ENCODE data around the gene RGS3.
A peak's percentile ranks its signal among the peaks of the same experiment; 100 is the strongest.

Gene RGS3

DNA sequence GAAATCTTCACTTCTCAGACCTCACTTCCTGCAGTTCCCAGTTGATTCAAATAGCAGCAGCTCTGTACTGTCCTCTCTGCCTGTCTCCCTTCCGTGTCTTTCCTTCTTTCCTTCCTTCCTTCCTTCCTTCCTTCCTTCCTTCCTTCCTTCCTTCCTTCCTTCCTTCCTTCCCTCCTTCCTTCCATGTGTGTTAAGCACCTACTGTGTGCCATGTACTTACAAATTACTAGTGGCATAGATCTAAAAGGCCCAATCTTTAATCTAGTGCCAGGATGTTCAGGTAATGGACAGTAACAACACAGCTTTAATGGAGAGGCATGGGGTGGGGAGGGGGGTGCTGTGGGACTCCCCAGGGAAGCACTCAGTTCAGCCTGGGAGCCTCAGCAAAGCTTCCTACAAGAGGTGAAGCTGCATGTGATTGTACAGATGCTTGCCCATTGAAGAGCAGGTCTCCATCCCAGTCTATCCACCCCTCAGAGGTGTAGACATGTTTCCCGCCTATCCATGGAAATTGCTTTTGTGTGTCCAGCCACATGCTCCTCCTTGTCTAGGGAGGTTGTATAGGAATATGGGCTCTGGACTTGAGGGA is 106.0 kb downstream of the RGS3 start:
- no peak for DNase-seq (ENCODE audit: low read depth in 2 of 3, low spot score in 2 of 3)

DNA sequence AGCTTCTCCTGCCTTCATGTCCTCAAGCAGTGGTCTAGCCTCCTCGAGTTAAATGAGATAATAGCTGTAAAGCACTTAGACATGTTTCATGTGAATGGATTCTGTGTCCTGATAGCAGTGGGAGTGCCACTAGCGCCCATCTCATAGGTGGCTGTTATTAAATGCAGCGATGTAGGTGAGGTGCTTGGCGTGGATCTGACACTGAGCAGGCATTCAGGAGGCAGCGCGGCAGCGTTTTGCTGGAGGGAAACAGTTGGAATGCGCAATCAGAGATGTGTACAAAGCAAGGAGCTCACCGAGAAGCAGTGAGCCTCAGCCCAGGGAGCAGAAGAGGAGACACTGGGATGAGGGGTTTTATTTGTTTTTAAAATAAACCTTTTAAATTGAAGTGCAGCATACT is 106.6 kb downstream of the RGS3 start:
- DNase-seq (ENCODE audit: low read depth in 2 of 3, low spot score in 2 of 3), result no peak

DNA sequence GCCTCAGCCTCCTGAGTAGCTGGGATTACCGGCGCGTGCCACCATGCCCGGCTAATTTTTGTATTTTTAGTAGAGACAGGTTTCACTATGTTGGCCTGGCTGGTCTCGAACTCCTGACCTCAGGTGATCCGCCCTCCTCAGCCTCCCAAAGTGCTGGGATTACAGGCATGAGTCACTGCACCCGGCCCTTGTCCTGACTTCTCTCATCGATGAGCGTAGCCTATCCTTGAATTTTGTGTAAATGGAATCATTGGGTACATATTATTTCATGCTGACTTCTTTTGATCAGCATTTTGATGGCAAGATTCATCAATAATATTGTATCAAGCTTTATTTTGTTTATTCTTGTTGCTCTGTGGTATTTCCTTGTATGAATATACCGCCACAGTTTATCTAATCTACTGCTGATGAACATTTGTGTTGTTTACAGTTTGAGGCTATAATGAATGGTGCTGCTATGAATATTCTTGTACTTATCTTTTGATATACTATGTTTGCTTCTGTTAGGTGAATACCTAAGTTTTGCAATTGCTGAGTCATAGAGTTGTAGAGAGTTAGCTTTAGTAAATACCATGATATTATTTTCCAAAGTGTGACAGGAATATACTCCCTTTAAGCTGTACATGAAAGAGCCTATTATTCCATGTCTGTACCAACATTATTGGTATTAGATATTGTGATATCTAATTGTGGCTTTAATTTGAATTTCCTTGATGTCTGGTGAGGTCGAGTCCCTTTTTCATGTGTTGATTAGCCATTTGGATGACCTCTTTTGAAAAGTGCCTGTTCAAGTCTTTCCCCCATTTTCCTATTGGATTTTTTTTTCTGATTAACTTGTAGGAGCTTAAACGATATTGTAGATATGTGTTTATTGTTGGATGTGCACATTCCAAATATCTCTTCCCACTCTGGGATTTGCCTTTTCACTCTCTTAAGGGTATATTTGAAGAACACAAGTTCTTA is 107.5 kb downstream of the RGS3 start:
- DNase-seq (ENCODE audit: low read depth in 2 of 3, low spot score in 2 of 3), result no peak

DNA sequence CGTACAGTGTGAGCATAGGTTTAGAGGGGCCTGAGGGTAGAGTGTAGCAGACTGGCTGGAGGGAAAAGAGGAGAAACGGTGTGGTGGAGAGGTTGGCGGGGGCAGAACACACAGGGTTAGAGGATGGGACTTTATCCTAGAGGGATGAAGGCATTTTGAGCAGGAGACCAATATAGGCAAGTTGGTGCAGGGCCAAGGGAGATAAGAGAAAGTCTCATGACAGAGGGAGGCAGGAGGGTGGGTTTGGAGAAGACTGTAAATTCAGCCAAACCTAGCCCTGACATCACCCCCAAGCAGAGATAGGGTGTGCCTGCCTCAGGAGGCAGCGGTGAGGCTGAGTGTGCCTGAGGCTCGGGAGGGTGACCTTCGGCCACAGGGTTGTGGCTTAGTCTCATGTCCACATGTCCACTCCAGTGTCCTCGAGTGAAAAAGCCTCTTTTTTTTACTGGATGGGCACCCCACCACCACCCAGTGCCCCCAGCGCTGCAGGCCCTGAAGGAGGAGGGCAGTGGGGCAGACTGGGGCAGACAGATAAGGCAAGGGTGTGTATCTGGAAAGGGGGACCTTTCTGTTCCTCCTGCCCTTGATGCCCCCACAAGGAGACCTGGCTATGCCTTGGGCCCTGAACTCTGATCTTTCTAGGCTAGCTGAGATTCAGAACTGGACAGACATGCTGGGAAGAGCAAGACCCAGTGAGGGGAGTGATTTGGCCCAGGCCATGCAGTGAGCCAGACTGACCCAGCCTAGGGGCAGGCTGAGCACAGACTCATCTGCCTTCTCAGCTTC is 108.7 kb downstream of the RGS3 start:
- DNase-seq (ENCODE audit: low read depth in 2 of 3, low spot score in 2 of 3), result no peak

DNA sequence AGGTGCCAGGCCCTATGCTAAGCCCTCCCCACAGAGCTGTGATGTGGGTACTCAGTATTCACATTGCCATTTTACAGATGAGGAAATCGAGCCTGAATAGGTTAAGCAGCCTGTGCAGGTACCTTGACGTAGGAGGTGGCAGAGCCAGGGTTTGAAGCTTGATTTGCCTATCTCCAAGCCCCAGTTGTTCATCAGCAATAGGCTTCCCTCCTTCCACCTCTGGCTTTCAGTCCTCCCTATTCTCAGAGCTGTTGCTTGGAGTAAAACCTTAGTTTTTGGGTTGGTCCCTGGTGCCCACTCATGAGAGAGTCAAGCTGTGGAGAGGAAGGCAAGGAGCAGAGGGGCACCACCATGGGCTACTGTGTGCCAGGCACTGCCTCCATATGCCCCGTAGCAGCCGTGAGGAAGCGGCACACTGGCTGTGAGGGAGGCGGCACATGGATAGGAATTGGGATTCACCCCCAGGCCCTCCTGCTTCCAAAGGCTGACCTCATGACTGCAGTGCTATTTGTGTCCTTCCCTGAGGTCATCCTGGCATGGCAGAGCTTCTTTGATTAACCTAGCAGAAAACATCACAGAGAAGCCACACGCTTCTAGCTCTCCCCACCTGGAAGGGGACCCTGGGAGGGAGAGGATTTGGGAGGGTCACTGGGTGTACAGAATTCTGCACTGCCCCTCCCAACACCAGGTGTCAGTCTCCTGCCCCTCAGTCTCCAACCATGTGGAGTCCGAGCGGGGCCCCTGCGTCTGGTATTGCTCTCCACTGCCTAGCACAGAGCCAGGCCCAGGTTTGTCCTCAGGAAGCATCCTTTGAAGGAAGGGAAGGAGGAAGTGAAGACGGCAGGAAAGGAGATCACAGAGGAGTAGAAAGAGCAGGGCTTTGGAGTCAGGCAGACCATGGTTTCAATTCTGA is 109.8 kb downstream of the RGS3 start:
- DNase-seq (ENCODE audit: low read depth in 2 of 3, low spot score in 2 of 3), result no peak

DNA sequence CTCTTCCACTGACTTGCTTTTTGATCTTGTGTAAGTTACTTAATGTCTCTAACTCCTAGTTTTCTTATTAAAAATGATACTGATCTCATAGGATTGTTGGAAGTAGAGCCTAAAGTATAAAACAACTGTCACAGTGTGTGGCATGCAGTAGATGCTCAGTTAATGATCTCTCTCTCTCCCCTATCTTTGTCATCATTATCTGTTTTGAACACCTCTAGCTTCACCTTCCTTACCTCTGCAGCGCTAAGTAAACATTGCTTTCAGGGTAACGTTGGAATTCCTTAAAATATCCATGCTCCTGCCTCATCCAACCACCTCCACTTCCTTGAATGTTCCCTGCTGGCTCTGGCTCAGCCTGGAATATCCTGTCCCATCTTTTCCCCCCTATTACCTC is 110.4 kb downstream of the RGS3 start:
- DNase-seq (ENCODE audit: low read depth in 2 of 3, low spot score in 2 of 3), result no peak

DNA sequence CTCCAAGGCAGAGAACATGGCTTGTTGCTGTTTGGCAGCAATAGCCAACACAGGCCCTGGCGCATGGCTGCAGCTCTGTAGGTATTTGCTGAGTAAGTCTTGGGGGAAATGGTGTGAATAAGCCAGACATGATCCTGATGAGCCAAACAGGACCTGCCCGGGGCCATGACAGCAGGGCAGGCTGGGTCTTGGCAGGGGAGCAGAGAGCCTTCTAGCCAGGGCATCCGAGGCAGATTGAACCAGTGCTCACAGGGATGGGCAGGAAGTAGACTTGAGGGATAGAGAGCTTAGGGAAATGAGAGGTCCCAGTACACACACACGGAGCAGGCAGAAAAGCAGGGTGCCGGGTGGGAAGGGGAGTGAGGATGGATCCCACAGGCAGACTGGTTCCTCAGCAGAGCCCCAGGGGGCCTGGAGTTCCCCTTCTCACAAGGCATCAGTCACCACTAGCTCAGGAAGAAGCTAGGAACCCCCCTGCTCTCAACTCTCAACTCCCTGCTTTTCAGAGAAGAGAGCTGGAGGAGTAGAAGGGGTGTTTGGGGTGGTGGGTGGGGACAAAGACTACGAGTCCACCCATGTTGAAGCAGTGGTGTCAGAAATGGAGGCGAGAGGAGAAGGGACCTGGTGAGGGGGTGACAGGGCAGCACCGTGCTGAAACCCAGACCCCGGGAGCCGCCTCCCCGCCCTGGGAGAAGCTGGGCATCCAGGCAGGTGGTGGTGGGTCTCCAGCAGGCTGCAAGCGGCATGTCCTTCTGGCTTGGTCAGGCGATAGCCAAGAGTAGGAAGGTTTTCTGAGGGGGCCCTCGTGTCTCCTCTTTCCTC is 111.1 kb downstream of the RGS3 start:
- no peak for DNase-seq (ENCODE audit: low read depth in 2 of 3, low spot score in 2 of 3)

DNA sequence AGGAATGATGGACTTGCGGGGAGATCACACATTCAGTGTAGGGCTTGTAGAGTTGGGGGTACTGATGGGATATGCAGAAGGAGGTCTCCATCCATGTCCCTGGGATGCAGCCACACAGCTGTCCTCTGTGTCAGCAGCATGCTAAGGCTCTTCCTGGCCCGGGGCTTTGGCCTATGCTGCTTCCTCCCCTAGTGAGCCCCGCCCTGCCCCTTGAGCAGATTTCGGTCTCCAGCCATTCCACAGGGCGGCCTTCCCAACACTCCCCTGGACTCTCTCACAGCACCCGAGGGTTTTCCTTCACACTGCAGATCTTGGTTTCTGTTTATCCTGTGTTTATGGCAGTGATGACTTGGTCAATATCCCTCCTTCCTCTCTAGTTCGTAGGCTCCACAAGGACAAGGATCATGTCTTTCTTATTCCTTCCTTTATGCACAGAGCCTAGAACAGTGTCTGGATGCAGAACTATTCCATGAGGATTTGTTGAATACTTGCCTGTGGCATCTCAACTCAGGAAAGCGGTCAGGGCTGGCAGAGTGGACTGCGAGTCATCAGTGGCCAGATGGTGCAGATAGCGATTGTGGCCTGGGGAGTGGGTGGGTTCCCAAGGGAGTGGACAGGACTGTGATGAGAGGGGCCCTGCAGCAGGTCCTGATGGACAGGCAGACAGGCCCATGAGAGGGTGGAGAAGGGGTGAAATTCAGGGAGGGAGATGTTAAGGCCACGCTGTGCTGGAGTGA is 114.2 kb downstream of the RGS3 start:
- DNase-seq (ENCODE audit: low read depth in 2 of 3, low spot score in 2 of 3), result no peak

DNA sequence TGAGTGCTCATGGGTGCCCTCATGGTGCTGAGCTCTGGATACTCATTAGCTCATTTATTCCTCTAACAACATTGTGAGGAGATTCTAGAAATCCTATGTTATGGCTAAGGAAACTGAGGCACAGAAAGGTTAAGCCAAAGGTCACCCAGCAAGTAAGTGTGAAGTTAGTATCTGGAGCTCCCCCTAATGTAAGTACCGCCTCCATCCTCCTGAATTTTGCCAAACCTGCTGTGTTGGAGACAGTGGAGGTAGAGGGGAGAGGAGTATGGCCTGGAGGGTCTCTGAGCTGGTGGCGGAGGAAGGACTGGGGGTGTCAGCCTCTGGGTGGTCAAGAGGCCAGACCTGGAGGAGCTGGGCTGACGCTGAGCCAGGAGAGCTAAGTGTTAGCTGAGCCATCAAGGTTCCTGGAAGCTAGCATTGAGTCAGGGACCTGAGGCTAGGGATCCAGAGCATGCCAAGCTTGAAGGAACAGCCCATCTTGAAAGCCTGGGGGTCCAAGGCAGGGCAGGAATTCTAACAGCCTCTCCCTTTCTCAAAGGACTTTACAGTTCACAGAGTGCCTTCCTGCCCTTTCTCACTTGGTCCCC is 114.8 kb downstream of the RGS3 start:
- no peak for DNase-seq (ENCODE audit: low read depth in 2 of 3, low spot score in 2 of 3)

DNA sequence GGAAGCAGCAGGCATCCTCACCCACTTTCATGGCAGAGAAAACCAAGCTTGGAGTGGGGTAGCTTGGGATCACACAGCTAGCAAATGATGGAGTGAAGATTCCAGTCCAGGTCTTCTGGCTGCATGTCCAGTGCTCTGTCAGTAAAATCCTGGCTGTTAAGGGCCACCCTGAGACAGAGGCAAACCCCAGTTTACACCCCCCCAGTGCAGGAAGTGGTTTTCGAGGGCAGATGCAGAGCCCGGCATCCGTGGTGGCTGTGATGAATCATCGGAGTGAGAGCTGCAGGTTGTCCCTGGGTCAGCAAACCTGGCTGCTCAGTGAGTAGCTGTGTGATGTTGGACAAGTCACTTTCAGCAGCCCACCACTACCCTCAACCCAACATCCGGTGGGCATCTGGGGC is 115.4 kb downstream of the RGS3 start:
- peak; percentile 65 to 80 (median 70) for DNase-seq (ENCODE audit: low read depth in 2 of 3, low spot score in 2 of 3)

DNA sequence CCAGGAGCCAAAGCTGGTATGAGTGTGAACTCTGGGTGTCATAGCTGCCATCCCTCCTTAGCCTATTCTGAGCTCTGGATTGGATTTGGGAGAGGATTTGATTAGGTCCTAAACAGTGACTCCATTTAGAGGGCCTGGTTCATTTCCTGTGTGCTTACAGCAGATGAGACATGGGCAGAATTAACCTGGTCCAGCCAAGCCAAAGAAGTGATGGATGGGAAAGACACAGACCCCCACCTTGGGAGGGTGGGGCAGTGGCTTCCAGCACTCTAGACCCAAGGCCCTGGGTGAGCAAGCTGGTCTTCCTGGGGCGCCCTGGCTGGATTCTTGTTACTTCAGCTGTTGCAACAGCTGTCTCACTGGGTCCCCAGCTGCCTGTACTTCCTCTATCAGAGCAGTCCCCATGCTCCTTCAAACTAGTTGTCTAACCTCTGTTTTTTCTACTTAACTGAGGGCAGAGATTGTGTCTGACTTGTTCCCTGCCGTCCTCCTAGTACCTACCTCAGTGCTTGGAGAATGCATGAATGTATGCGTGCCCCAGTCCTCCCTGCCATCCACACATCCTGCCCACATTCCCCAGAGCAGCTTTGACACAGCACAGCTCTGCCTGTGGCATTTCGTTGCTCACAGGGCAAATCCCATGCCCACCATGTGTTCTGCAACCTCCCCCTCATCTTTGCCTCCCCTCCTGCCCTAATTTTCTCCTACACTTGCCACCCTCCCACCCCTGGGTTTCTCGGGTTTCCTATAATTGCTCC is 115.9 kb downstream of the RGS3 start:
- DNase-seq (ENCODE audit: low read depth in 2 of 3, low spot score in 2 of 3), result no peak

DNA sequence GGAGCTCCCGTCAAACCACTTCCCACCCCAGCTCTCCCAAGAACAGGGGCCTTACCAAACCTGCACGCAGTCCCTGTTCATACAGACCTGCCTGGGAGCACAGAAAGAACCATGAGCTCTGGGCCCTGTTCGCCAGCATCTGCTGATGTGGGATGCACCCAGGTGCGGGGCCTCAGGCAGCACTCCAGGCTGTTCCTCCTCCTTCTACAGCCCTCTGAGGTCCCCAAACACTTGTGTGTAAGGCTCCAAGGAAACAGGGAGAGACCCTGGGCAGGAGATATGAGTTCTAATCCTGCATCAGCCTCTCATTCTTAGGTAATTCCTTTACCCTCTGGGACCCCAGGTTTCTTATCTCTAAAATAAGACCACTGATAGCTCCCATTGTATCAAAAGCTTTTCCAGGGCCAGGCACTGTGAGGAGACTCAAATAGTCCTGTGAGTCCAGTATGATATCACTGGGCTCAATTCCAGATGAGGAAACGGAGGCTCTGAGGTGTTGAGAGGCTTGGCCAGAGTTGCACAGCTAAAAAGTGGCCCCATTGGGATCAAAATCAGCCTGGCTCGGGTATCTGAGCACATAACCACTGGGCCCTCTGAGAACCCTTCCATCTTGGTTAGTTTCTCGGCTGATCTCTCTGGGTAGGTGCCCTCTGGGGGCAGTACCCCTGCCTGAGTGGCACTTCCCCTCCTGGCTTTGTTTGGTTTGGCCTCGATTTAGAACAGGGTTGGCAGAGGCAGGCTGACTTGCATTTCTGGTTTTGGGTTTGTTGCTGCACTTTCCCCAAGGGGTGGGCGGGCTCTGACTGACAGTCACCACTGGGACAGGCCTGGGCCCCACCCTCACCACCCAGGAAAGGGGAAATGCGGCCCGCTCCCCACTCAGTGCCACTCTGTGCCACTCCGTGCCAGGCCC is 116.8 kb downstream of the RGS3 start:
- no peak for DNase-seq (ENCODE audit: low read depth in 2 of 3, low spot score in 2 of 3)

DNA sequence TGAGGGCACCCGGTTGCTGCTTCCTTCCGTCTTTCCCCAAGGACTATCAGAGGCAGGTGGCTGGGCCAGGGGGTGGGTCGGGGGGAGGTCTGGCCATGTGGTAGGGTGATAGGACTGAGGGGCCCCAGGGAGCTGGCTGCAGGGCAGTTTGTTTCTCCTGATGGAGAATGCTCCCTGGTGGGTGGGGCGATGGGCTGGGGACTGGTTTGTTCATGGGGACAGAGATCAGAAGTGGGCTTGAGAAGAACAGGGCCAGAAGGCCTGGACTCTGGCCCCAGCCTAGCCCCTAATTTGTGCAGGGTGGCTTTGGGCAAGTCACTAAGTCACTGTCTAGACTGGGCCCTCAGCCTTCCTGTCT is 117.4 kb downstream of the RGS3 start:
- no peak for DNase-seq (ENCODE audit: low read depth in 2 of 3, low spot score in 2 of 3)

DNA sequence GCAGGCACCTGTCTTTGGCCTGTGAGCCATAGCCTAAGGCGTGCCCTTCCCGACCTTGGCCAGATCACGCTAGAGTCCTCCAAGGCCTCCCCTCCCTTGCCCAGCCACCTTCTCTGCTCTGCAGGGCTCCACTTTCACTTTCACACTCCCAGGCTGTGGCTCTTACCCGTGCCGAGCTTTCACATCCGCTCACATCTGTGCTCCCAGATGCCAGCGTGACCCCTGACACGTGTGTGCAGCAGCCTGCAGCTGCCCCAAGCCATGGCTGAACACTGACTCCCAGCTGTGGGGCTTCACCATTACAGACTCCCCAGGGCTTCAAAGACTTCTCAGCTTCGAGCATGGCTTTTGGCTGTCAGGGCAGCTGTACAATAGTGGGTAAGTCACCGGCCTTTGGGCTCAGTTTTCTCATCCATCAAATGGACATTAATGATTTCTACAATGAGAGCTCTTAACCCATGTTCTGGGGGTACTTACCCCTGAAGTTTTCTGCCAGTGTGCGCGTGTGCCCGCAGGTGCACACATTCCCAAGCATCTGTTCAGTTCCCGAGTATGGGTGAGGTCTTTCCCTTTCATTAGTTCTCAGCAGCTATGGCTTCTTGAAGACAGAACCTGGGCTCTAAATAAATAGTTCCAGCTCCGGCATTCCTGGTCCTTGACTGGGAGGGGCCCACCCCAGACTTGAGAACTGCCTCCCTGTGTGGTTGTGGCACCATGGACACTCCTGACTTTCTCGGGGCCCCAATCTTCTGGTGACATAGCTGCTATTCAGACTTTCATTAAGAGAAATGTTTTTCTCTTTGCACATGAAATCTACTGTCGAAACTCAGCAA is 118.6 kb downstream of the RGS3 start:
- DNase-seq (ENCODE audit: low read depth in 2 of 3, low spot score in 2 of 3), result peak; percentile 33 to 58 (median 57)

DNA sequence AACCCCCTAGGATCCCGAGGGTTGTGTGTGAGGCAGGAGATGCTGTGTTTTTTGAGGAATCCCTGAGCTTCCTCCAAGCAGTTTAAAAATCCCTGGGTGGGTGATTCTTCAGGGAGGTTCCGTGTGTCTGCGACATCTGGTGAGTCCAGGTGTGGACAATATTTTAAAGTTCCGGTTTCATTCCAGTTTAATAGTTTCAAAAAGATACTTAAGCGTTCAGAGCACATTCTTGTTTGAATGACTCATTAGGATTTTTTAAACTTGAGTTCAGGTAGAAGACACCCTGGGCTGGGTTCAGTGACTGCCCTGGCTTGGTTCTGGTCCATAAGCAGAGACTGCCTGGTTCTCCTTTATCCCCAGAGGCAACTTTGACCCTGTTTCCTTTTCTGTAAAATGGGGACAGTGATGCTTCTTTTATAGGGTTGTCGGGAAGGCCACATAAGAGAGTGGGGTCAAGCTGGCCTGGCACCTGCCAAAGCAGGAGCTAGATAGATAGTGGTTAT is 119.2 kb downstream of the RGS3 start:
- no peak for DNase-seq (ENCODE audit: low read depth in 2 of 3, low spot score in 2 of 3)
